Globus pallidus (tissue), 1 donor: ENCODE results near the gene SUSD1.

Experiments used
- DNase-seq: peaks from one replicate; pipeline ENCODE4 v3.0.0-alpha.2; 2015; ENCODE audit warnings: low spot score

Gene SUSD1

DNA sequence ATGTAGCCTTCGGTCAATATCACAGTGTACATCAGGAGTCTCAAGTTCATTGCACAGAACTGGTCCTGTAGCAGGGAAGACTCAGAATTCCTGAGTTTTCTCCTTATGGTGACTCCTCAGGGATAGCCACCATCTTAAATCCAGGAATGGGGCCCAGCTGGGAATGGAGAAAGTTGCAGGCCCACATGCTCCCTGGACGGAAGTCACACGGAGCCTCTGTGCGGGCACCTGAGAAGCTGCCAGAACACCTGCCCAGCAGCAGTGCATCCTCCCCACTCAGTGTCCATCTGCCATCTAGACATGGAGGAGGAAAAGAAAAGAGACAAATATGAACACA lies 133.9 kb downstream of the SUSD1 start:
- DNase-seq = no peak

GRCh38 chr9:112038017-112038408 lies 137.1 kb downstream of the SUSD1 start:
- DNase-seq = no peak

DNA sequence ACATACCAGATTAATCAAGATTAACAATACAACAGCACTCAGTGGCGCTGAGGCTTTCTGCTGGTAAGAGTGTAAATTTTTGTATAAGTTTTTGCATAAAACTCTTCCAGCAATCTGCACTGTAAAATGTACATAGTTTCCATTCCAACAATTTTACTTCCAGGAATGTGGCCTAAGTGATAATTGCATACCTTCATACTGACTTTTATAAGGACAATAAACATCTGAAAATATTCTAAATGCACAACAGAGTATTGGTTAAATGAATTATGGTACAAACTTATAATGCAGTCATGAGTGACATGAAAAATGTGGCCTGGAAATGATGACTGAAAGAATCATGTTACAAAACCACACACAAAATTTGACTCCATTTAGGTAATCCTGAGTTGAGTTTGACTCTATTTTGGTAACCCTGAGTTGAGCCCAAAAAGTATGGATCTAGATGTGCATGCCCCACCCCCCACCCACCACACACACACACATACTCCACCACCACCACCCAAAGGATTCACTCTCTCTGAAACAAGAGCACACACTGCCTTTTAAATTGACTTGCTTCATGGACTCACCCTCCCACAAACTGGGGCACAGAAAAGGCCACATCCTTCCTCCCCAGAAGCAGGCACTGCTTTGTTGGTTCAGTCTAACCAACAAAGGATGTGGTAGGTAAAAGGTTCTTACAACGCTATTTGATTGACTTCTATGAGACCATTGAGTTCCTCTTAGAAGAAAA lies 137.6 kb downstream of the SUSD1 start:
- no peak for DNase-seq

DNA sequence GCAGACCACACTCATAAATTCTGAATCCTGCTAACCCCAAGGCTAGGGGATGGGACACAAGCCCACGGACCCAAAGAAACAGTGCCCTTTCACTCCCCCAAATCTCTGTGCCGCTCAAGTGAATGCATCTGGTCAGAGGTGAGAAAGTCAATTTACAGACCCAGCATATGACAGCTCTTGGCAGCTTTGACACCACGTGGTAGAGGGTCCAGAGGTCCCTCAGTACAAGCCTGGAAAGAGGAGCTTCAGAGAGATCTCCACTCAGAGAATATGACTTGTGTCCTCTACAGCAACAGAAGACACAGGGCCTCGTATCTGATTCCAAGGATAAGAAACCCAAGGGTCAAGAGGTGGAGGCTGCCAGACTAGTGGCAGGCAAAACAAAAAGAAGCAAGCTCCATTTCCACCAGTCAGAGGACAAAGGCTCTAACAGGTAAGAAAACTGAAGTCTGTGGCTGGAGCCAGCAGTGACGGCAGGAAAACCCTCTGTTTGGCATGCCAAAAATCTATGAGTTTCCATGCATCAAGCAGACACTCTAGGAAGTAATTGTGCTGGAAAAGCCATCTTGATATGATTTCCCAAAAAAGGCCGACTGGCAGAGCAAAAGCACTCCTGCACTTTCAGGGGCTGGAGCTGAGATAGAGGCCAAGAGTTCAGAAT lies 139.8 kb downstream of the SUSD1 start:
- DNase-seq = no peak

- no peak for DNase-seq
These were observed 140.9 kb downstream of the SUSD1 start for GRCh38 chr9:112034216-112034611.

- DNase-seq = no peak
These were observed 141.6 kb downstream of the SUSD1 start for GRCh38 chr9:112033237-112034215.

DNA sequence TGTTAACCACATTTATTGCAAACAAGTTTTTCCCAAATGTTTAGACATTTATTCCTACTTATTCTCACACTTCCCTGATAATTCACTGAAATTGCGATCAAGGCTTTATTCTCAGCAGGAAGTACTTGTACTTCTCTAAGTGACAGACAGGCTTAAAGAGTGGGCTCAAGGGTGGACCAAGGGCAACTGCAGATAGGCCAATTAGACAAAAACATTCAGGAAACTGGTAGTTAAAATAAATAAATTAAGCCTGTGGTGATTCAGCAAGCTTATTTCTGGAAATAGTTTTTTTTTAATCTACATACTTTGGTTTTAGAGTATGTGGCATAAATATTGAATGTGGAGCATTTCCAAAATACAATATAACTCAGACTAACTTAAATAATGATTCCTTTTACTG lies 142.4 kb downstream of the SUSD1 start:
- DNase-seq = no peak

GRCh38 chr9:112032009-112032408 lies 143.1 kb downstream of the SUSD1 start:
- no peak for DNase-seq

DNA sequence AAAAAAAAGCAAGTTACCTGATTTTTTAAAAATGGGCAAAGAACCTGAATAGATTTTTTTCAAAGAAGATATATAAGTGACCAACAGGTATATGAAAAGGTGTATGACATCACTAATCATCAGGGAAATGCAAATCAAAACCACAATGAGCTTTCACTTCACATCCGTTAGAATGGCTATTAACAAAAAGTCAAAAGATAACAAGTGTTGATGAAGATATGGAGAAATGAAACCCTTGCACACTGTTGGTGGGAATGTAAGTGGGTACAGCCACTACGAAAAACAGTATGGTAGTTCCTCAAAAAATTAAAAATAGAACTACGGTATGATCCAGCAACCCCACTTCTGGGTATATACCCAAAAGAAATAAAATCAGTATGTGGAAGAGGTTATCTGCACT lies 143.7 kb downstream of the SUSD1 start:
- no peak for DNase-seq

DNA sequence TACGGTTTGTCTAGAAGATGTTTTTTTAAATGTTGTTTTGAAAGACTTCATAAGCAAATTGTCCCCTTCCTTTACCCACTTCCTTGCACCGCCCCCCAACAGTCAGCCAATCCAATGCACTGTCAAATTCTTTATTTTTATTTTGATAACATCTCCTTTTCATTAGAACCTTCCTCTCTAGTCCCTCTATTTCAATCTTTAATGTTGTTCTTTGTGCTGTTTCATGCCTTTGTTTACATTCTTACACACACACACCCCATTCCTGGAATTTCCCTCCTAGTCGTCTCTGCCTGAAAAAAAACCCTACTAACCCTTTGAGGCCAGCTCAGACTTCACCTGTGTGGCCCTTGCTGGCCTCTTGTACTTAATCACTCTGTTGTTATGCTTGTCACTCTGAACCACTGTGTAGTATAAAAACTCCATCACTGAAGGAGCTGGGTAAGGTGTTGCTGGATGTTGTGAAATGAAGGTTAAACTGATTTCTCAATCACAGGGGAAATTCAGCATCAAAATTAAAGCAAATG lies 145.1 kb downstream of the SUSD1 start:
- no peak for DNase-seq

- no peak for DNase-seq
These were observed 146.6 kb downstream of the SUSD1 start for GRCh38 chr9:112028242-112029221.

GRCh38 chr9:112025850-112026249 lies 149.2 kb downstream of the SUSD1 start:
- no peak for DNase-seq

GRCh38 chr9:112021742-112022141 lies 153.4 kb downstream of the SUSD1 start:
- no peak for DNase-seq

DNA sequence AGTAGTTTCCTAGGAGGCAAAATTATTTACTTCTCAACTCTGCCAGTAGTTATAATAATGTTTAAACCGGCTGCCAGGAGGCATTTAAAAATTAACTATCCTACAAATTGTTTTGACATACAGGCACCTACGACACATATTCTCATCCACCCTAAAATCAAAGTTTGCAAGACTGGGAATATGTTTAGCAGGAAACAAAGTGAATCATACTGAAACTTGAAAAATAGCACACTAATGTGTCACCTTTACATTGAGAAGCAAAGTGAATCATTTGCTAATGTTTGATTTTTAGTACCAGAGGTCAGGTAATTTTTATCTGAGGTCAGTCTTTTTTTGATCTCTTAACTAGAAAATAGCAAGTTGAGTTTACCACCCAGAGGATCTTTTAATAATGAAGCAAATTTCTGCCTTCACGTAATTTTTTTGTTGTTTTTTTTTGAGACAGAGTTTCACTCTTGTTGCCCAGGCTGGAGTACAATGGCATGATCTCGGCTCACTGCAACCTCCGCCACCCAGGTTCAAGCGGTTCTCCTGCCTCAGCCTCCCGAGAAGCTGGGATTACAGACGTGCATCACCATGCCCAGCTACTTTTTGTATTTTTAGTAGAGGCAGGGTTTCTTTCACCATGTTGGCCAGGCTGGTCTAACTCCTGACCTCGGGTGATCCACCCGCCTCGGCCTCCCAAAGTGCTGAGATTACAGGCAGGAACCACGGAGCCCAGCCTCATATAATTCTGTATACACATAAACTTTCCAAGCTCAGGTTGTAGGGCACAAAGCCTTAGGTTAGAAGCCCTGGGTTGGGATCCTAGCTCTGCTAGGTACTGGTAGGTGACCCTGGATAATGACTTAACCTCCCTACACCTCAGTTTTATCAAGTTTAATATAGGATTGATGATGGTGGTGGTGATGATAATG lies 154.2 kb downstream of the SUSD1 start:
- no peak for DNase-seq

- DNase-seq = no peak
These were observed 157.2 kb downstream of the SUSD1 start for GRCh38 chr9:112017878-112018277.

GRCh38 chr9:112015736-112016135 lies 159.4 kb downstream of the SUSD1 start:
- DNase-seq = no peak

GRCh38 chr9:112015149-112015548 lies 159.9 kb downstream of the SUSD1 start:
- DNase-seq = no peak

DNA sequence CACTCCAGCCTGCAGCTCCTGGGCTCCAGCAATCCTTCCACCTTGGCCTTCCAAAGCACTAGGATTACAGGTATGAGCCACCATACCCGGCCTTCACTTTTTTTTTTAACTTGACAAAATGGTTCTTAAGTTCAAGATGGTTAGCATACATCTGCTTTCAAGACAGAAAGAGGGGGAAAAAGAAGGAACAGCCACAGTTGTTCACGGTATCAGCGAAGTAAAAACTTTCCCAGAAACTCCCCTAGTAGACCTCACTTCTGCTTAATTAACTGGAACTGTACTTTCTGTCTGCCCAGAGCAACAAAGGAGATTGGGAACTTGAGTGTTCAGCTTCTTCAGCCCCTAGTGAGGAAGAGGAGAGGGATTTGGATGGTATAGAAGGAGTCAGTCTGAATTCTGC lies 161.8 kb downstream of the SUSD1 start:
- peak; percentile 29 for DNase-seq

GRCh38 chr9:112012026-112012902 lies 162.8 kb downstream of the SUSD1 start:
- peak; percentile 56 for DNase-seq
